ENCODE measurements around the gene FRMD1.

The FRMD1 gene

GRCh38 chr6:168009331-168009730 lies 69.7 kb downstream of the FRMD1 start:
- TF ChIP-seq GATA3 (IDR thresholded peaks at IDR 0.05; ENCODE audit: low read depth, low read length) (no peak), GATA2 (IDR thresholded peaks at IDR 0.05; ENCODE audit: low read depth, low read length) (no peak)

GRCh38 chr6:168007592-168008338 lies 71.2 kb downstream of the FRMD1 start:
- TF ChIP-seq GATA2 (IDR thresholded peaks at IDR 0.05; ENCODE audit: low read depth, low read length) (no peak), GATA3 (IDR thresholded peaks at IDR 0.05; ENCODE audit: low read depth, low read length) (no peak)

- TF ChIP-seq GATA2 (IDR thresholded peaks at IDR 0.05; ENCODE audit: low read depth, low read length) (no peak), GATA3 (IDR thresholded peaks at IDR 0.05; ENCODE audit: low read depth, low read length) (no peak)
These were observed 73.2 kb downstream of the FRMD1 start for GRCh38 chr6:168005796-168006195.

- TF ChIP-seq GATA3 (IDR thresholded peaks at IDR 0.05; ENCODE audit: low read depth, low read length) (no peak), GATA2 (IDR thresholded peaks at IDR 0.05; ENCODE audit: low read depth, low read length) (no peak)
These were observed 74.1 kb downstream of the FRMD1 start for GRCh38 chr6:168004945-168005344.

- no peak for TF ChIP-seq GATA3 (IDR thresholded peaks at IDR 0.05; ENCODE audit: low read depth, low read length)
These were observed 75.0 kb downstream of the FRMD1 start for GRCh38 chr6:168004023-168004422.

All from SH-SY5Y (cell line).